Measurements from ENCODE around the gene THBS4.

The THBS4 gene

DNA sequence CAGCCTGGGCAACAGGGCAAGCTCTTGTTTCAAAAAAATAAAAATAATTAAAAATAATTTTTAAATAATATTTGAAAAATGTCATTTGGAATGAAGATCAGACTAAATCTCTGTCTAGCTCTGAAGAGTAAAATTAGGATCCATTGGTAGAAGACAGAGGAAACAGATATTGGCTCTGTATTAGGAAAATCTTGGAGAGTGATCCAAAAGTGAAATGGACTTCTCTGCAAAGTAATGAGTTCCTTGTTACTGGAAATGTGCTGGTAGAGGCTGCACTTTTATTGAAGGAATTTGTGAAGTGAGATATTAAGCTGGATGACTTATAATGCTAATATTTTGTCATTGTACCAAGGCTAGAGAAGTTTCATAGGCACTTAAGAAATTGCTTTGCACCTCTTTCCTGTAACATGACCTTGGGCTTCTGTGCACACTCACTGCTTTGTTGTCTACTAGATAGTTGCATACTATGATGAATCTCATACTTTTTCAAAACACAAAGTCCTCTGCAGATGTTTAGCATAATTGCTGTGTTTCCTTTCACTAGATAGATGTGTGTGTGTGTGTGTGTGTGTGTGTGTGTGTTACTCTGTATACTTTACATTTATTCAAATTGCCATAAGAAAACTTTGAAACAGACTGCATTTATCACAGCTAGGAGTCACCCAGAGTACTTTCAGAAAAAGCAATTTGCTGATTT, 13.1 kb downstream of the THBS4 start:
- DNase-seq (ENCODE audit: low read depth in 2 of 2), result no peak

DNA sequence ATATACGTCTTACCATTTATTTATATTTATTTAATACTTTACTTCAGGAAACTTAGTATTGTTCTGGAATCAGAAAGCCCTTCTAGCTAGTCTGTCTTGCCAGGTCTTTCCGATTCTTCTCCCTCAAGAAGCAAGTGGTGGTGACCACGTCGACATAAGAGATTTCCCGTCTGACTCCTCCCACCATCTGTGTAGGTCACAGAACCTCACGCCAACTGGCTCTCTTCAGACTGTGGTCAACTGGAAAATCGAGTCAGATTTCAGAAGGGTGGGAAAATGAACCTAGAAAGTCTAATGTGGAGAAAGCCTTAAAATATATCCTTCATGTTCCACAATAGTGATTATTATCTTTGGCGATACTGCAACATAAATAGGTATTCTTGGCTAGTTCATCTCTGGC, 17.3 kb downstream of the THBS4 start:
- DNase-seq (ENCODE audit: low read depth in 2 of 2), result no peak

DNA sequence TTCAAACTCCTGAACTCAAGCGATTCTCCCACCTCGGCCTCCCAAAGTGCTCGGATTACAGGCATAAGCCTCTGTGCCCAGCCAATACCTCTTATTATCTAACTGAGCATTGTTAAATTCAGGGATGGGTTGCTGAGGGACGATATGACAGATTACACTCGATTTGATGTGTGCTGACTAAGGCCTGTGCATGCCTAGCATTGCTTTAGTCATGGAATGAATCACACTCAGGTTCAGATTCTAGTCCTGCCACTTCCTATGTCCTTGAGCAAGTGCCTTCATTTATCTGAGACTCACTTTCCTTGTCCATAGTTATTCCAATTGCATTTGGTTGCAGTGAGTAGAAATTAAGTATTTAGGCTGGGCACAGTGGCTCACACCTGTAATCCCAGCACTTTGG, 19.5 kb downstream of the THBS4 start:
- DNase-seq (ENCODE audit: low read depth in 2 of 2), result no peak

DNA sequence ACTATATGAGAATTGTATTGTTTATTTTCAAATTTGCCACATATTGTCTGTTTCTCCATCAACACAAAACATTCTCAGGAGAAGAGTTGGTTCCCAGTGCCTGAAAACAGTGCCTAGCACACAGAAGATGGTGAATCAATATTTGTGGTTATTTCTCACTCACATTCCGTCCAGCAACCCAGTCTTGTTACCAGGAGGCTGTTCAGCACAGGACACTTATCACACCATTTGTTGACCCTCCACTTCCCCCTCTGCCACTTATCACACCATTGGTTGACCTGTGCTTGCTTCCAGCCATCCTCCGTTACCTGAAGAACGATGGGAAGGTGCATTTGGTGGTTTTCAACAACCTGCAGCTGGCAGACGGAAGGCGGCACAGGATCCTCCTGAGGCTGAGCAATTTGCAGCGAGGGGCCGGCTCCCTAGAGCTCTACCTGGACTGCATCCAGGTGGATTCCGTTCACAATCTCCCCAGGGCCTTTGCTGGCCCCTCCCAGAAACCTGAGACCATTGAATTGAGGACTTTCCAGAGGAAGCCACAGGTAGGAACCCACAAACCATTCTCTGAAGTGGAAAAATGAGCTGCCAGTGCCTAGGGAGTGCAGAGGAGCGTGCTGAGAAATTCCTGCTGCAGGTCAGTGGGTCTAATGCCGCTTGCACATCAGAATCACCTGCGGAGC, 20.5 kb downstream of the THBS4 start:
- DNase-seq (ENCODE audit: low read depth in 2 of 2), result no peak

DNA sequence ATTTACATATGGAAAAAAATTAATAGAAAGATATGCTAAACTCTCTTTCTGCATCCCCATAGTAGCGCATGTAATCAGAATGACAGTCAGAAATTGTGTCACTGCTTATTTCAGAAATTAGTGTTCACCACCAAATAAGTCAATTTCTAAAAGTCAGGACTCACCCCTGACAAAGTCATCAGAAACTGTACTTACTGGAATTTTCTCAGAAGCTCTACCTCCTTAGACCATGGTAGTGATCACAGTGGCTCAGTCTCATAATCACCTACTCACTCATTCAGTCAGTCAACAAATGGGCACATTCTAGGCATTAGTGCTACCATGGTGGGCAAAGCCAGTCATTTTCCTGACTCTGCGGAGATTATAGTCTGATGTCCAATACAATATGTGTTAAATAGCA, 22.0 kb downstream of the THBS4 start:
- no peak for DNase-seq (ENCODE audit: low read depth in 2 of 2)

DNA sequence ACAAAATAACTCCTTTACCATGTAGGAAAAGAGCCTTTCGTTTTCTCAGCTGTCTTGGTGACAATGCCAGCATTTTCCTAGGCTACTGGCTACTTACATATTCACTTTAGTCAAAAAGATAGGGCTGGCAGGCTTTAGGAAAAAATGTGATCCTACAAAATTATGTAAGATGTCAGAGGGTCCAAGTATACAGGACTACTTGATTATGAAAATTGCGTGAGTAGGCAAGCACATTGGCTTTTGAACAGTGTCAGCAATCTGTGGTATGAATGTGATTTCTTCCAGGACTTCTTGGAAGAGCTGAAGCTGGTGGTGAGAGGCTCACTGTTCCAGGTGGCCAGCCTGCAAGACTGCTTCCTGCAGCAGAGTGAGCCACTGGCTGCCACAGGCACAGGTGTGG, 22.8 kb downstream of the THBS4 start:
- no peak for DNase-seq (ENCODE audit: low read depth in 2 of 2)

DNA sequence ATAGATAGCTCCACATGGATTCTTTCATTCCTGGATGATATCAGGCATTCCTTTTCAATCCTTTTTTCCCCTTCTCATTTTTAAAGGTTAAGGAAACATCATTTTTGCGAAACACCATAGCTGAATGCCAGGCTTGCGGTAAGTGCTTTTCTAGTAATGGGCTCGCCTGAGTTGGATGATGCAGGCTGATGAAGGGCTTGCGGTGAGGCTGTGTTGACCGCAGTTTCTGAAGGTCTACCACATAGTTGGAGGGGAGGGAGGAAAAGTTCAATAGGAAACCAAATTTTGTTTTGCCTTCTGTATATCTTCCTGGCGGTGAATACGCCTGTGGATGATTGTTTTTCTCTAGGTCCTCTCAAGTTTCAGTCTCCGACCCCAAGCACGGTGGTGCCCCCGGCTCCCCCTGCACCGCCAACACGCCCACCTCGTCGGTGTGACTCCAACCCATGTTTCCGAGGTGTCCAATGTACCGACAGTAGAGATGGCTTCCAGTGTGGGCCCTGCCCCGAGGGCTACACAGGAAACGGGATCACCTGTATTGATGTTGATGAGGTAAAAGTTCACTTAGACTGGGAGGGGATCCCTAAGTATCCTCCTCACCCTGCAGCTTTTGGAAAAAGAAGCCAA, 24.3 kb downstream of the THBS4 start:
- DNase-seq (ENCODE audit: low read depth in 2 of 2), result no peak

DNA sequence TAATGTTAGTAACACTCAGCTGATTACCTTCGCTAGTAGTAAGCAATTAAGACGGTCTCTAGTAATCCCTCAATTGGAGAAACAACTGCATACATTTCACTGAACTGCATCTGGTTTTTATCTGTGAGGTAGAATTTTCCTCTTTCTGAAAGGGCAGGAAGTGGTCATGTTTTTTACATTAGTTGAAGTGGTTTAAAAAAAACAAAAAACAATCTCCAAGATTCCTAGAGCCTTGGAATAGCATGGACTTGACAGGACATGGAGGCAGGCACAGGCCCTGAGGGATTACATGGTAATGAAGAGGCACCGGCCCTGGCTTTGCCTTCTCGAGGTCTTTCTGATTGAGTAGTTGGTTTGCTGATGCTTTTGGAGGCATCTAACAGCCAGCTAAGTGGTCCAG, 25.8 kb downstream of the THBS4 start:
- no peak for DNase-seq (ENCODE audit: low read depth in 2 of 2)

DNA sequence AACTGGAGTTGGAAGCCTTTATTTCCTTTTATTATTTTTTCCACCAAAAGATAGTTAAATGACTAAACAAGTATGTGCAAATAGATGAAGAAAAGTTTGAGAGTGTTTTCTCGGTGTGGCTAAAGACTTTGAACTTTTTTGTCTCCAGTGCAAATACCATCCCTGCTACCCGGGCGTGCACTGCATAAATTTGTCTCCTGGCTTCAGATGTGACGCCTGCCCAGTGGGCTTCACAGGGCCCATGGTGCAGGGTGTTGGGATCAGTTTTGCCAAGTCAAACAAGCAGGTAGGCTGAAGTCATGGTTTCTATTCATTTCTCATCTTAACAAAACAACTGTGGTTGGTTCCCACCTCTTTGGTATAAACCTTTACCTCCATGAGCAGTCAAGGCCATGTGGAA, 26.4 kb downstream of the THBS4 start:
- DNase-seq (ENCODE audit: low read depth in 2 of 2), result no peak

DNA sequence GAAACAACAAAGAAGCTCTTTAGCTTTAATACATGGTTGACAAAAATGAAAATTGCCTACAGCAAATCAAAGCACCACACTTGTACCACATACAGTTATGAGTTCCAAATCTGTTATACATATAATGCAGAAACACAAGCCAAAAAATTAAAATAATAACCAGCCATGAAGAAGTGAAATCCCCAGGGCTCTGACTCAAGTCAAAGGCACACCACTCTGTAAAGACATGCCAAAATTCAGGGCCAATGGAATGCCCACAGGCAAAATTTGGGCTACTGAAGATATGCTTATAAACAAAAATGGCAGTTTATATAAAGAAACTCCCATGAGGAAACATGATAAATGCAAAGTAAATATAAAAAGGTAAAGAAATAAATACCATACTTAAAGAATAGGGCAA, 29.0 kb downstream of the THBS4 start:
- no peak for DNase-seq (ENCODE audit: low read depth in 2 of 2)

DNA sequence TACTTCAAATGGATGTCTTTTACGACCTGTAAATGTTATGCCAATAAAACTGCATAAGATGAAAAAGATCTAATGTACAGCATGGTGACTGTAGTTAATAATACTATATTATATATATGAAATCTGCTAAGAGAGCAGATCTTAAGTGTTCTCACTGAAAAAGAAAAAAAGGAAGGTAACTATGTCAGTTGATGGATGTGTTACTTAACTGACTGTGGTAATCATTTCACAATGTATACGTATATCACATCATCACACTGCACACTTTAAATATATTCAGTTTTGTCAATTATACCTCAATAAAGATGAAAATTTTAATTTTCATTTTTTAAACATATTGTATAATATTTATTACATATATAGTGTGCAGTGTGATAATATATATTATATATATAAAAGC, 31.9 kb downstream of the THBS4 start:
- DNase-seq (ENCODE audit: low read depth in 2 of 2), result no peak

DNA sequence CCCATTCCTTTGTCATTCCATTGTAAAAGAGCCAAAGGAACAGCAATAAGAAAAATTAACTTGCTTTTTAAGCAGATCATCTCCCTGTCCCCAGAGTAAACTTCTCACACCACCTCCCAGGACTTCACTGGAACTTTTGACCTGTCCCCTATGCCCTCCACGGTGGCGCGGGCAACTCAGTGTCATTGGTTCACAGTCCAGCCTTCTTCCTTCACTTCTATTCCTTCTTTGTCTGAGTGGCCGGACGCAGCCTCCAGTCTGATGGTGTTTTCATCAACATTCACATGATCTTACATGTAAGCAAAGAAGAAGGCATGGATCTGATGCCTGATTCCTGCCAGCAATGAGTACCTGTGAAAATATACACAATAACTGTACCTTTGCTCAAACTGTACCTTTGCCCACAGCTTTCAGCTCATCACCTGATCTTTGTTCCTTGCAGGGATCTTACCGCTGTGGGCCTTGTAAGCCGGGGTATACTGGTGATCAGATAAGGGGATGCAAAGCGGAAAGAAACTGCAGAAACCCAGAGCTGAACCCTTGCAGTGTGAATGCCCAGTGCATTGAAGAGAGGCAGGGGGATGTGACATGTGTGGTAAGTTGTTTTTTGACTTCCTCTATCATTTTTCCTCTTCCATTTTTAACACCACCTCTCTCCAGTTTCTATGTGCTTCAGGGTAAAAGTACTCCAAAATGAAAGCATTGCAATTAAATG, 32.5 kb downstream of the THBS4 start:
- no peak for DNase-seq (ENCODE audit: low read depth in 2 of 2)

DNA sequence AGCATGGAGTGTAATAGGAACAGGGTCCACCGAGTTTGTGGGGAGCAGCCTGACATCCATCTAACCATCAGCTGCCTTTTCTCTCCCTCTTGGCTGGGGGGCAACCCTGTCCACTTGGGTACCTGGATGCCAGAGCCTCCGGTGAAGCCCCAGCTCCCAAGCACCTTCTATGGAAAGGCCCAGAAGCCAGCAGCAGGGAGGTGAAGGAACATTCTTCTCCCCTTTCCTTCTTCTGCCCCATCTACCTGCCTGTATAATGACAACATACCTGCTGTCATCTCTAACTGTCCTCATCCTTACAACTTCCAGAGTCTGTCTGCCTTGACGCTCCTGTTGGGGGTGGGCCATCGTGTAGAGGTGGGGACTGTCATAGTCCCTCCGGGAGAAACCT, 33.1 kb downstream of the THBS4 start:
- no peak for DNase-seq (ENCODE audit: low read depth in 2 of 2)

DNA sequence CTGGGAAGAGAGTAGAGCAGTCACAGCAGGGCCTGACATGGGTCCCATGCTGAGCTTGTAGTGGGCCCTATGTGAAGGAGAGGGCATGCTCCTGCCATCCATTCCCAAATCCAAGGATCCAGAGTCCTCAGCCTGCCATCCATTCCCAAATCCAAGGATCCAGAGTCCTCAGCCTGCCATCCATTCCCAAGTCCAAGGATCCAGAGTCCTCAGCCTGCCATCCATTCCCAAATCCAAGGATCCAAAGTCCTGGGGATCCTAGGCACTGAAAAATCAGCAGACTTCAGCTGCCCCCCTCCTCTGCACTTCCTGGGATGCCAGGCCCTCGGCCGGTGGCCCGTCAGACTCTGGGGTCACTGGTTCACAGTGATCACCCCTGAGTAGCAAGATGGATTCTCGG, 33.6 kb downstream of the THBS4 start:
- DNase-seq (ENCODE audit: low read depth in 2 of 2), result no peak

DNA sequence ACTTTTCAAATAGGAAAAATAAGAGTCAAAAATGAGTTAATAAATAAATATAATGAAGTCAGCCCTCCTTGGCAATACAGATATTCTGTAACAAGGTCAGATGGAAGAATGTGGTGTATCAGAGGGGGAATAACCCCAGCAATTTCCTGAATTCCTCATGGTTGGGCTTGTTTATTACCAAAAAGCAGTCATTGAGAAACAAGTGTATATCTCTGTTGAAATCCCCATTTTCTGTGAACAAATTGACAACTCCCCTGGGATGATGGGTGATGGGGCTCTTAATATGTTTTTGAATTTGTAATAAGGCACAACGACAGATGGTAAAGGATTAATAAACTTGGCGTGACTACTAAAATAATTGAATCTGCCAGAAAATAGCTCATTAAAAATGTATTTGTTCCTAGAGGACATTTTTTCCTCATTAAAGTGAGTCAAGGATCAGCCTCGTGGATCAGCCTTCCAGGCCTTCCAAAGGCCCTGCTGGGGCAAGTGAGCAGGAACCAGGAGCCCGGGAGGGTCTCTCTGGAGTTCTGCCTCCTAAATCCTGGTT, 34.2 kb downstream of the THBS4 start:
- no peak for DNase-seq (ENCODE audit: low read depth in 2 of 2)

DNA sequence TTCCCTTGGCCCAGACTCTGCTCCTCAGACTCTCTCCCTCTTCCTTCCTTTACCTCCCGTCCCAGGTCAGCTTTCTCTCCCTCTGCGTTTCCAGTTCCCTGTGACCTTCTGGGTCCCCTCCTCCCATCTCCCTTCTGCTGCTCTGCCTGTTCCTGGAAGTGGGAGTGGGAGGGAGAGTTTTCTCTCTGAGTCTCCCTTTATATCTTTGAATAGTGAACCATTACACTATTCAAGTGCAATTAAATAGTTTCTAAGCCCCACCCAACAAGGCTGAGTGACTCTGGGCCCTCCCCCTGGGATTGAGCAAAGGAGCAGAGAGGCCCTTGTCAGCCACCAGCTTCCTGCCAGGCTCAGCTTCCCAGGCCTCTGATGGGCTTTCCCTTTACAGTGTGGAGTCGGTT, 34.8 kb downstream of the THBS4 start:
- DNase-seq (ENCODE audit: low read depth in 2 of 2), result no peak

DNA sequence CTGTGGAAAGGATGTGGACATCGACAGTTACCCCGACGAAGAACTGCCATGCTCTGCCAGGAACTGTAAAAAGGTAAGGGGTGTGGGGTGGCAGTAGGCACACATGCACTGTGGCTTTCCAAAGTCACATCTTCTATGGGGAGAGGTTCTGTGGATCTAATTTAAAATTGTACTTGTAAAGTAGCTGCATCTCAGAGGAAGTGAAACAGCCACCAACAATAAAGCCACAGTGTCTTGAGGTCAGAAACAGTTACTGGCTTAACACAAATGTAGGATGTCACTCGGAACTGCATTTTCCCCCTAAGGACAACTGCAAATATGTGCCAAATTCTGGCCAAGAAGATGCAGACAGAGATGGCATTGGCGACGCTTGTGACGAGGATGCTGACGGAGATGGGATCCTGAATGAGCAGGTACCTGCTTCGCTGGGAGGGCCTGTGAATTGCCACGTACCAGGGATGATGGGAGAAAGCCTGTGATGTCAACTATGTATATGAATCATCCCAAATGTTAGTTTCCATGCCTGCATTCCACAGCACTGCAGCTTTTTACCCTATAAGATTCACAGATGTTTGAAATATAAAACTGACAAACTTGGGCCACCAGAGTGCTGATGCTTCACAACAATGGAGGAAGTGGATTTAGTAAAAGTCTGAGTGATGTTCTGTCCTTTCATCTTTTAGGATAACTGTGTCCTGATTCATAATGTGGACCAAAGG, 35.3 kb downstream of the THBS4 start:
- no peak for DNase-seq (ENCODE audit: low read depth in 2 of 2)

DNA sequence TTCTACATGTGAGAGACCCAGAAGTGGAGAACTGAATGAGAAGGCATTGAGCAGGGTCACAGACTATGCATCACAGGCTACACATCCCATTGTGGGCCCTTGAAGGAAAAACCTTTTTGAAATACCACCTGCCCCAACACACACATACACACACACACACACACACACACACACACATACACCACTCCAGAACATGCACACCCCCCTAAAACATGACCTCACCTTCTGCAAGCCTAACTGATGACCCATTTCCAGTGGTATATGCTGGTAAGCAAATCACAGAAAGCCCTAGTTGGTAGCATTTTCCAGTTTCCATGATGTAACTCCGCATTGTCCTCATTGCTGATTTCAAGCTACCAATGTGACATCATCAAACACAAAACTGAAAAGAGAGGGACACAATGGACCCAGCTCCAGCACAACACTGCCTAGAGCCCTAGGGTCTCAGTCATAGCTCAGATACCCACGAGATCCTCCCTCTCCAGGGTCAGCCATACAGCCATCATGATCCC, 36.4 kb downstream of the THBS4 start:
- no peak for DNase-seq (ENCODE audit: low read depth in 2 of 2)

DNA sequence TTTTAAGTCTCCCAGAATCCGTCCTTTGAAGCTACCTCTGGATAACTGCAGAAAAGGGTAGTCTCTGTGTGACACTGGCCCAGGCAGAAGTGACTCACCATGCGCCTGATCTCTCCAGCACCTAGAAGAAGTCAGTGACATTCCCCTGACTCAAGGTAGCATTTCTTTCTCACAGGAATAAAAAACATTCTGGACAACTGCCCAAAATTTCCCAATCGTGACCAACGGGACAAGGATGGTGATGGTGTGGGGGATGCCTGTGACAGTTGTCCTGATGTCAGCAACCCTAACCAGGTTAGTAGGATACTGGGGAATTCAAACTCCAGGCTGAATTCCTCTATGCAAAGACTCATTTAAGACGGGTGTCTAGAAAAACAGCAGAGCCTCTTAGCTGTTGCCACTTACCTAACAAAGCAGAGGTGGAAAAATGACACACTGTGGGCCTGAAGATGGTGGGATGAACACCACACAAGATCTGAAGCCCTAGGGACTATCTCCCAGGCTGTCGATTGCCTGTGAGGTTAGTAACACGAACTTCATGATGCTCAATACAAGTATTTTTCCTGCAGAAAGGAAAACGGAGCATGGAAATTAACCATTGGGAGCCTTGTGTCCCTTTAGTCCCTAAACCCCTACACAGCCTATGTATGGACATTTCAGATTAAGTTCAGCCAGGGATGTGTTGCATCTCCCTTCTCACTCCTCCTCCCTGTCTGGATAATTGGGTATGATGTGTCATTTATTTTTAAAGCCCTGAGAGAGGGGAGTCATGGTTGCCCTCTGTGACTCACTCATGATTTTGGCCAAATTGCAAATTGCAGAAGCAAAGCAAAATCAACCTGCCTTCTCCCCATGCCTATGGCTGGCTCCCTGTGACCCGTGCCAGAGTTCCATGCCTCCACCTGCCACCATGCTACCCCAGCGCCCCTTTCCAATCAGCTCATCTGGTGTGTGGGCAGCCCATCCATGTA, 37.2 kb downstream of the THBS4 start:
- no peak for DNase-seq (ENCODE audit: low read depth in 2 of 2)

Data from activated CD4-positive, alpha-beta T cell treated with anti-CD3 and anti-CD28 coated beads for 24 hours (primary cell).